Stimulated activated naive CD4-positive, alpha-beta T cell (primary cell): Measurements from ENCODE around the gene NUDT12.

Experiments
- DNase-seq, 6 experiments: peaks; one replicate each; lab custom pipeline; 2025; lab: John Stamatoyannopoulos, UW

NUDT12 gene

GRCh38 chr5:103562453-103563157, at the start of gene NUDT12:
Gene NUDT12 (minus strand): TSS chr5:103562789. CDS start chr5:103560248, 2,541 bp downstream.
- DNase-seq: peak; percentile 6 to 49 (median 28)

- DNase-seq: no peak
These were observed 44.8 kb upstream of the NUDT12 start for GRCh38 chr5:103607346-103607745.

DNA sequence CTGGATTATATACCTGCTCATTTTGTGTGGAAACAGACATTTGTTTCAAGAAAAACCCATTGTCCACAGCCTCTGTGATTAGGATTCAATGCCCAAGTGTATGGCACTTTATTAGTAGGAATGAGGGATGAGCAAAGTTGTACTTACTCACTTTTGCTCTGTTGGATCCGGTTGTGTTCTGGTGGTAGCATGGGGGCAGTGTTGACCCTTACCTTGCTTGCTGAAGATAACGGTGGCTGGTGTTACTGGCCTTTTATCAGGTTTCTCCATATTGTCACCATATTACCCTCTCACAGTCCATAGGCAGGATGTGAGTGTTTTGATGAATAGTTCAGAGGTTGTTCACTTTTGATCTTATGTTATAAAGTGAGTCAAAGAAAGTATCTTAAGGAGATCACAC, 42.7 kb upstream of the NUDT12 start:
- DNase-seq: no peak

DNA sequence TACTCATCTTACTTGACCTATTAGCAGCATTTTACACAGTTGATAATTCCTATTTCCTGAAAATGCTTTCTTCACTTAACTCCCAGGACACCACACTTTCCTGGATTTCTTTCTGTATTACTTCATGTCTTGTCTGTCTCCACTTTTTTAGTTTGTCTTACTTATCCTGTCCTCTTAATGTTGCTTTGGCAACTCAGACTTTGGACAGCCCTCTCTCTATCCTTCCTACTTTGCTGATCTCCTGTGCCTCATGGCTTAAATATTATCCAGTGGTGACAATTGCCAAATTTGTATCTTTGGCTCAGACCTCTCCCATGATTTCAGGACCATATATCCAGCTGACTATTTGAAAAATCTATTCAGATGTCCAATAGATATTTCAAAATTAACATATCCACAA, 39.8 kb upstream of the NUDT12 start:
- no peak for DNase-seq

DNA sequence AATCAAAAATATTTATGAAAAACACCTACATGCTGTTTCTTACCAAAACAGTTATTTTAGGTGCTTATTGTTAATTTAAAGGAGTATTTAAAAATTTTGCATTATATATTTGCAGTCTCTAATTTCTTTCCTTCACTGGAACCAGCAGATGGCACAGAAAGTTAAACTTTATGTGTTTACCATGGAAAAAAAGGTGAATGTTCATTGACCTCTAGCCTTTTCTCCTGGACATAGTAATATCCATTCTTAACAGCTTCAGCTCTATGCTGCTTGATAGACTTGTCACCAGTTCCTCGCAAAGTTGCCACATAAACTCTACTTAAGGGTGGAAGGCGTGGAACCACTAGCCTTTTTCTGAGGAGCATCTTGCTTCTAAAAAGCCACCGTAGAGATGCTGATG, 38.7 kb upstream of the NUDT12 start:
- no peak for DNase-seq

DNA sequence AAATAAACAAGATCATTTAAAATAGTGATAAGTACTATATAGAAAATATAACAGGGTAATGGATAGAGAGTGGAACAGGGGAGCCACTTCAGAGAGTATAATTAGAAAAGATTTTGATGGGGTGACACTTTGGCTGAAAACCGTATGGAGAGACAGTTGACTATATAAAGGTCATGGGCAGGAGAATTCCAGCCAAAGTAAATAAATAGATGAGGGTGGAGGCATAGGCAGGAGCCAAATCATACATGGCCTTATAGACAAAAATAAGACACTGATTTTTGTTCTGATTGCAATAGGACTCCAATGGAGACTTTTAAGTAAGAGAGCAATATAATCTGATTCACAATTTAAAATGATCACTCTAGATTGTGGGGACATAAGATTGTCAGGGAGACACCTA, 37.5 kb upstream of the NUDT12 start:
- no peak for DNase-seq

- DNase-seq: no peak
These were observed 36.5 kb upstream of the NUDT12 start for GRCh38 chr5:103598997-103599566.

- no peak for DNase-seq
These were observed 27.6 kb upstream of the NUDT12 start for GRCh38 chr5:103590221-103590620.

DNA sequence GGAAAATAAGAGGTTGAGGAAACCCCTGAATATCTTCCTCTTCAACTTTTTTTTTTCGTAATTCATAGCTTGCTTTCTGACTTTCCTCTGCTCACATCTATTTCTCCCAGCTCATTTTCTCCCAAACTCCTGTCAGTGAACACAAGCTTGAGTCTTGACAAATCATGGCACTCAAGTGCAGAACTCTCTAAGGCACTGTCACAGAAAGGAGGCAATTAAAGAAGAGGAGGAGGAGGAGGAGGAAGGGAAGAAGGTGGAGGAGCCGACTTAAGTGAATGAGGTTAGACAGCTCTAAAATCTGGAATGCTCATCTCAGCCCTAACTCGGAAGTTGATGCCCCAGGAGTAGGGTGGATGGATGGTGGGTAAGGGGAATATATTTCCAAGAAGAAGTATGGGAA, 27.2 kb upstream of the NUDT12 start:
- DNase-seq: no peak

- no peak for DNase-seq
These were observed 26.8 kb upstream of the NUDT12 start for GRCh38 chr5:103589357-103589756.

DNA sequence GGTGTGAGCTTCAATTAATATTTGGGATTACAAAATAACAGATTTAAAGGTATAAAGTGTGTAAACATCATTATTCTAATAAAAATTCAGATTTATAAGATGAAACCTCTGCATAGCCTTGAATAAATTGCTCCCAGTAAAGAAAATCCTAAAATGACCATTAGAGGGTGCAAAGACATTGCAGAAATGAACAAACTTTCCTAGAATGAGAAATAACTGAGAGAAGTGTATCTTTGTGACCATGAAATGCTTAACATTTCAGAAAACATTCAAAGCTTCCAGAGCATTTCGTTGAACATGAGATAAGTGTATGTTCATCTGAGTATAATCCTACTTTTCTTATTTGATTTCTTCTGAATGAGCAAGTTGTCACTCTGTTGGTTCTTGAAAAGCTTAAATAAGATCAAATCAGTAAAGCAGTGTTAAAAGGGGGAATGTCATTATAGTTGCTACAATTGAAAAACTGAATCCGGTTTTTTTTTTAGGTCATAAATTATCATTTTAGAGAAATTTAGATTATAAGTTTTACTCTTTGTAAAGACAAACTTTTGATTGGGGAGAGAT, 24.7 kb upstream of the NUDT12 start:
- DNase-seq: no peak

- DNase-seq: no peak
These were observed 19.8 kb upstream of the NUDT12 start for GRCh38 chr5:103582364-103582763.

DNA sequence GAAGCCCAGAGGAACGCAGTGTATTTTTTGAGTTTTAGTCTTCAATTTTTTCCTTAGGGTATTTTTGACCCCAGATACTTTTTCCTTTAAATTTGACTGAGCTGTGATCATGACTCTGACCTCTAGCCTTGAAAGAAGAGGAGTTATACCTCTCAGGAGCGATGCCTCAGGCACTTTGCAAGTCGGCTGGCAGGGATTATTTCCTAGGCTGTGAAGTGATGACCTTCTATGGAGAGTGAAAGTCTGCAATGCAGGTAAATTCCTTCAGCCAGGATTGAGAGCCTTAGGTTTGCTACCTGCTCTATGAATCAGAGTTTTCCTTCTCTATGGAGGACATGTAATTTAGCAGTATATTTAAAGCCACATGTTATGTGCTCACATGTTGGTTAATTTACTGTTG, 10.8 kb upstream of the NUDT12 start:
- no peak for DNase-seq

- DNase-seq: no peak
These were observed 9.9 kb upstream of the NUDT12 start for GRCh38 chr5:103572454-103572853.

DNA sequence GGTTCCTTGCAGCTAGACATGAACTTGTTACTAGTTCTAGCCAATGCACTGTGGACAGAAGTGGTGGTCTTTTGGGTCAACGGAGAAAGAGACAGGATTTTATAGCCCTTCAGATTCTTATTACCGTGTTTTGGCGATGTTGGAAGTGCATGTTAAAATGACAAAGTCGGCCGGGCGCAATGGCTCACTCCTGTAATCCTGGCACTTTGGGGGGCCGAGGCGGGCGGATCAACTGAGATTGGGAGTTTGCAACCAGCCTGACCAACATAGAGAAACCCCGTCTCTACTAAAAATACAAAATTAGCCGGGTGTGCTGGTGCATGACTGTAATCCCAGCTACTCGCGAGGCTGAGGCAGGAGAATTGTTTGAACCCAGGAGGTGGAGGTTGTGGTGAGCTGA, 9.1 kb upstream of the NUDT12 start:
- DNase-seq: no peak

DNA sequence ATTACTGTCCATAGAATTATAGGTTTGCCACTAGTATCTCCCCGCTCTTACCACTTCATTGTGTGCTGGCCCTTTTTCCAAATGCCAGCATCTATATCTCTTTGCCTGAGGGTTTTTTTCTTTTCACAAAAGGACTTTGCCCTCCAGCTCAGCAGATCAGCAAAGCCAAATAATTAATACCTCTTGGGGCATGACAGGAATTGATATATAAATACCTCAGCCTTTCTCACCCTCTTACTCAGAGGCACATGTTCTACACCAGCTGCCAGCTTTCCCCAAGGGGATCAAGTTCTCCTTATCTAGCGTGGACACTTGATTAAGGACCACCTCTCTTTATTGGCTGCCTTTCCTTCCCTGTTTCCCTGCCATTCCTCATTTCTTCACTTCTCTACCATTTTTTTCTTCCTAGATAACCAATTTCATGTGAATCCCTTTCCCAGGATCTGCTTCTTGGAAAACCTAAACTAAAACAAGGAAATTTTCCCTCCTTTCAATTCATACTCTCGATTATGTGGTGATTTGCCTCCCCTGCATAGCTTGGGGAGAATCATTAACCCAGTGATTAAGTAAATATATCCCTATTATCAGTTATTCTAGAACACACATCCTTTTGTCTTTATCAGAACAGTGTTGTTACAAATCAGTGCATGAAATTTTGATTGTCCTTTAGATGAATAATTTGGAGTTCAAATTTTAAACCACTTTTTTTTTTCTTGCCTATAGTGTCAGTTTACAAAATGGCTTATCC, 6.9 kb upstream of the NUDT12 start:
- no peak for DNase-seq

- DNase-seq: no peak
These were observed 3.1 kb upstream of the NUDT12 start for GRCh38 chr5:103565719-103566118.

GRCh38 chr5:103561685-103562452, 720 bp downstream of the NUDT12 start:
- no peak for DNase-seq

GRCh38 chr5:103560826-103561225, 1.8 kb downstream of the NUDT12 start:
- no peak for DNase-seq

- DNase-seq: no peak
These were observed 15.7 kb downstream of the NUDT12 start for GRCh38 chr5:103546858-103547257.

DNA sequence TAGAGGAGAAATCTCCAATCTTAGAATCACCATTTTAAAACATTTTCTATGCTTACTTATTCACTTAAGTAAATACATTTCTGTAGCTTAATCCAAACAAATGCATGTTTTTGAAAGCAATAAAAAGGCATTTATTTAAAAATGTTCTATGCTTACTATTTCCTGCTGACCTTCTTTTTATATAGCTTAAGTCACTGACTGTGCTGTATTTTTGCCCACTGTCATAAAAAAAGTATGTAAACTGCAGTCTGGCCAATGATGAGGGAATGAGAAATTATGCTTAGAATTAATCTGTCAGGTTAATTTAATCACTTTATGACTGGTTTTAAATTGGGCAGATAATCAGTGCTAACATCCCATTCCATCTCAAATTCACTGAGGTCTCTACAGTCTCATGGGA, 20.1 kb downstream of the NUDT12 start:
- no peak for DNase-seq

DNA sequence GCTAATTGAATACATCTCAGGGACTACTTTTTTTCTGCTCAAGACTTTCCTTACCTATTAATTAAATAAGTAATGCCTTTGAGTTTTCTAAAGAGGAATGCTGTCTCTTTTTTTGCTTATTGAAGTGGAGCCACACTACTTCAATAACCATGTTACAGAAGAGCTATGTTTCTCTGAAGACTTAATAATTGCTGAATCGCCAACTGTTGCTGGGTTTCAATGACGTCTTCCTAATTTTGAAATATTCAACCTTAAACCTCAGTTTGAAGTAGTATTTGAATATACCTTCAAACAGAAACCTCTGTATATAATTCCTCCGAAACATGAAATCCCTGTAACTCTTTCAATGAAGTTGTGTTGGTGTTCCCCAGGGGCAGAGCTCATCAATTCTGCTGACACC, 21.0 kb downstream of the NUDT12 start:
- no peak for DNase-seq
